ENCODE data around the gene NEU3. TPM values are rescaled to one million over a fixed set of nuclear protein-coding genes. Genes with fewer than 3 reads are reported as not detected.
"Not testable (repeated sequence)": the region's sequence is repeated elsewhere in the genome, so short reads cannot be mapped to it uniquely, and the experiment has no call there.

Gene NEU3
- total and polyA plus RNA-seq, 2 of the 13 experiments (the other 11 are each of a cell fraction or from before 2014, with no cell fraction given): 6.3 to 15.3 TPM

GRCh38 chr11:74989260-74989638, 516 bp downstream of the NEU3 start (continued):
- TF ChIP-seq BHLHE40 (IDR thresholded peaks at IDR 0.05; ENCODE audit: low read length) (no peak), ZBTB8A (CRISPR knock-in tag; IDR thresholded peaks at IDR 0.05; ENCODE audit: borderline replicate concordance, low read depth) (no peak), ZNF160 (CRISPR knock-in tag; IDR thresholded peaks at IDR 0.05) (no peak), CSRNP1 (CRISPR knock-in tag; IDR thresholded peaks at IDR 0.05) (no peak), HMG20B (CRISPR knock-in tag; conservative IDR thresholded peaks at IDR 0.05) (no peak), ZNF546 (CRISPR knock-in tag; conservative IDR thresholded peaks at IDR 0.05) (no peak), ZNF816 (CRISPR knock-in tag; IDR thresholded peaks at IDR 0.05; ENCODE audit: borderline replicate concordance) (no peak), ZNF740 (CRISPR knock-in tag; IDR thresholded peaks at IDR 0.05) (no peak), SRF (IDR thresholded peaks at IDR 0.05; ENCODE audit: low read depth, low read length) (no peak), RFX5 (IDR thresholded peaks at IDR 0.05; ENCODE audit: low read depth, low read length) (no peak), TRIM24 (CRISPR knock-in tag; IDR thresholded peaks at IDR 0.05) (no peak)

GRCh38 chr11:74990150-74990549, 1.4 kb downstream of the NEU3 start:
- CTCF ChIA-PET (ENCODE audit: low intra/inter-chr PET ratio, low total read pairs); H3K36me3 ChIP-seq (replicated peaks in 1 of 2; ENCODE audit: control insufficient read depth in 1 of 2, insufficient read depth in 2 of 2, low read length in 2 of 2); H3K27ac ChIP-seq (ENCODE audit: extremely low read length, insufficient read depth, low read length); DNase-seq (ENCODE audit: low spot score); H3K27me3 ChIP-seq (ENCODE audit: control insufficient read depth in 1 of 2, insufficient read depth in 2 of 2, low read length in 2 of 2); FAIRE-seq; H2AFZ ChIP-seq (ENCODE audit: low read length); H3K9ac ChIP-seq (ENCODE audit: insufficient read depth, low read depth, low read length); BruUV-seq (replicated peaks); ATAC-seq; in situ Hi-C loops (cut with HindIII; ENCODE audit: extremely low pct_ligation_motif_present, low pct_unique_long_range_greater_than_20kb); intact Hi-C loops (cut with micrococcal nuclease; ENCODE audit: unreplicated experiment); H3K9me3 ChIP-seq (ENCODE audit: low read length); H4K20me1 ChIP-seq (ENCODE audit: insufficient read depth, low read length): not testable (repeated sequence)
- peaks cover 27% of the 10 kb centered on the region for H3K4me1 ChIP-seq (ENCODE audit: insufficient read depth, low read length)
- peak overlapping the region in 2 of 3 experiments; percentile 78; a peak in 3 of 6 replicates for H3K4me3 ChIP-seq (replicated peaks in 1 of 3; ENCODE audit: insufficient read depth in 1 of 3, low read depth in 2 of 3, low read length in 3 of 3)
- peak overlapping the region; percentile 73 for H3K4me2 ChIP-seq (ENCODE audit: low read depth, low read length)
- peaks cover 21% of the 10 kb centered on the region for H3K79me2 ChIP-seq (ENCODE audit: insufficient read depth, low read length)
- WGBS (ENCODE audit: low lambda C conversion rate): 82% methylated on average over 4 of the region's 4 CpGs
- POLR2A ChIA-PET: interaction anchor here (1.8 kb wide), 1 partner anchor 39 kb away, joined by 7 read pairs; no protein-coding TSS in a partner anchor
